ENCODE data around the gene CFAP119.
A peak's percentile ranks its signal among the peaks of the same experiment; 100 is the strongest.
"Not testable (repeated sequence)": the region's sequence is repeated elsewhere in the genome, so short reads cannot be mapped to it uniquely, and the experiment has no call there.

The CFAP119 gene

GRCh38 chr16:30761928-30762902, at the start of gene CFAP119, which contains the start of gene RNF40:
Gene CFAP119, minus strand, starts transcription at chr16:30762062. Its CDS starts 314 bp downstream, at chr16:30761748.
Gene RNF40, plus strand, starts transcription at chr16:30762322. Its CDS starts 224 bp downstream, at chr16:30762546.
- Histone ChIP-seq H3K27me3 (replicated peaks; ENCODE audit: control insufficient read depth, insufficient read depth, low read length) (no peaks in the 10 kb centered on the region), H3K36me3 (ENCODE audit: control insufficient read depth, insufficient read depth, low read length, severe bottlenecking) (peaks cover 50% of the 10 kb centered on the region), H3K4me3 (ENCODE audit: low read length) (peak within 1 kb of the TSS; percentile 96), H3K4me1 (ENCODE audit: control insufficient read depth, insufficient read depth, low read length) (peaks cover 20% of the 10 kb centered on the region), H3K9ac (ENCODE audit: low read length) (peak within 1 kb of the TSS; percentile 94), H3K9me3 (ENCODE audit: control insufficient read depth, low read length) (no peaks in the 10 kb centered on the region)
- DNase-seq (ENCODE audit: low read depth) = peak; percentile 99

GRCh38 chr16:30809675-30810074, 47.8 kb upstream of the CFAP119 start:
- not testable (repeated sequence) for H3K9ac ChIP-seq (ENCODE audit: low read length); H3K27me3 ChIP-seq (replicated peaks; ENCODE audit: control insufficient read depth, insufficient read depth, low read length); DNase-seq (ENCODE audit: low read depth); H3K9me3 ChIP-seq (ENCODE audit: control insufficient read depth, low read length); H3K4me3 ChIP-seq (ENCODE audit: low read length); H3K36me3 ChIP-seq (ENCODE audit: control insufficient read depth, insufficient read depth, low read length, severe bottlenecking)
- H3K4me1 ChIP-seq (ENCODE audit: control insufficient read depth, insufficient read depth, low read length) = peaks cover 22% of the 10 kb centered on the region

DNA sequence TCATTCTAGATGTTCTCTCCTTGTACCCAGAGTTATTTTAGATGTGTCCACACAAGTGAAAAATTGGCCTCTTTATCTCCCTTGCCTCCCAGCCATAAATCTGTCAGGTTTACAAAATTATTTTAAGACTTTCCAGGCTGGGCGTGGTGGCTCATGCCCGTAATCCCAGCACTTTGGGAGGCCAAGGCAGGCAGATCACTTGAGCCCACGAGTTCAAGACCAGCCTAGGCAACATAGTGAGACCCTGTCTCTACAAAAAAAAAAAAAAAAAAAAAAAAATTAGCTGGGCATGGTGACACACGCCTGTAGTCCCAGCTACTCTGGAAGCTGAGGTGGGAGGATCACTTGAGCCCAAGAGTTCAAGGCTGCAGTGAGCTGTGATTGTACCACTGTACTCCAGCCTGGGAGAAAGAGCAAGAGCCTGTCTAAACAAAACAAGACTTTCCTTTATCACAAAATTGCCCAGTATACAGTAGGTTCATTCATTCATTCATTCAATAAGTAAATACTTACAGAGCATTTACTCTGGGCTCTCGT, 47.1 kb upstream of the CFAP119 start:
- not testable (repeated sequence) for DNase-seq (ENCODE audit: low read depth); H3K9me3 ChIP-seq (ENCODE audit: control insufficient read depth, low read length); H3K4me3 ChIP-seq (ENCODE audit: low read length); H3K27me3 ChIP-seq (replicated peaks; ENCODE audit: control insufficient read depth, insufficient read depth, low read length); H3K36me3 ChIP-seq (ENCODE audit: control insufficient read depth, insufficient read depth, low read length, severe bottlenecking); H3K9ac ChIP-seq (ENCODE audit: low read length)
- H3K4me1 ChIP-seq (ENCODE audit: control insufficient read depth, insufficient read depth, low read length) = peaks cover 20% of the 10 kb centered on the region

DNA sequence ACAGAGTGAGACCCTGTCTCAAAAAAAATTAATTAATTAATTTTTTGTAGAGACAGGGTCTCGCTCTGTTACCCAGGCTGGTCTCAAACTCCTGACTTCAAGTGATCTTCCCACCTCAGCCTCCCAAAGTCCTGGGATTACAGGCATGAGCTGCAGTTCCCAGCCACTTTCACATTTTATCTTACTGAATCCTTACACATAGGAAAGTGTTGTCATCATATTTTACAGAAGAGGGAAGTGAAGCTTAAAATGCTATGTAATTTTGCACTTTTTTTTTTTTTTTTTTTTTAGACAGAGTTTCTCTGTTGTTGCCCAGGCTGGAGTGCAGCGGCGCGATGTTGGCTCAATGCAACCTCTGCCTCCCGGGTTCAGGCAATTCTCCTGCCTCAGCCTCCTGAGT, 46.3 kb upstream of the CFAP119 start:
- no peak for DNase-seq (ENCODE audit: low read depth)
- H3K27me3 ChIP-seq (replicated peaks; ENCODE audit: control insufficient read depth, insufficient read depth, low read length) = no peaks in the 10 kb centered on the region
- peaks cover 15% of the 10 kb centered on the region for H3K4me1 ChIP-seq (ENCODE audit: control insufficient read depth, insufficient read depth, low read length)
- H3K9ac ChIP-seq (ENCODE audit: low read length) = no peak overlapping the region
- no peaks in the 10 kb centered on the region for H3K36me3 ChIP-seq (ENCODE audit: control insufficient read depth, insufficient read depth, low read length, severe bottlenecking)
- no peak overlapping the region for H3K4me3 ChIP-seq (ENCODE audit: low read length)
- H3K9me3 ChIP-seq (ENCODE audit: control insufficient read depth, low read length) = no peaks in the 10 kb centered on the region

GRCh38 chr16:30805370-30806169, 43.7 kb upstream of the CFAP119 start:
- Histone ChIP-seq H3K9me3 (ENCODE audit: control insufficient read depth, low read length) (no peaks in the 10 kb centered on the region), H3K9ac (ENCODE audit: low read length) (peak overlapping the region; percentile 93), H3K4me3 (ENCODE audit: low read length) (peak overlapping the region; percentile 85), H3K36me3 (ENCODE audit: control insufficient read depth, insufficient read depth, low read length, severe bottlenecking) (no peaks in the 10 kb centered on the region), H3K27me3 (replicated peaks; ENCODE audit: control insufficient read depth, insufficient read depth, low read length) (no peaks in the 10 kb centered on the region), H3K4me1 (ENCODE audit: control insufficient read depth, insufficient read depth, low read length) (peaks cover 11% of the 10 kb centered on the region)
- peak; percentile 93 for DNase-seq (ENCODE audit: low read depth)

DNA sequence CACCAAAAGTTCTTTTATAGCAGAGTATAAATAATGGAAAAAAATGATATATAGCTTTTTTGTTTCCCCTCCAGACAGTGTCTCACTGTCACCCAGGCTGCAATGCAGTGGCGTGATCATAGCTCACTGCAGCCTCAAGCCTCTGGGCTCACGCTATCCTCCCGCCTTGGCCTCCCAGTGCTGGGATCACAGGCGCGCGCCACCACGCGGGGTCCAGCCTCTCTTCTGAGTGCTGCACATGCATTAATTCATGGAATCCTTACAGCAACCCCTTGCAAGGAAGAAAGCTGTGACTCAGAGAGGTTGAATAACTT, 43.2 kb upstream of the CFAP119 start:
- Histone ChIP-seq H3K9ac (ENCODE audit: low read length) (peak overlapping the region; percentile 93), H3K27me3 (replicated peaks; ENCODE audit: control insufficient read depth, insufficient read depth, low read length) (no peaks in the 10 kb centered on the region), H3K9me3 (ENCODE audit: control insufficient read depth, low read length) (no peaks in the 10 kb centered on the region), H3K36me3 (ENCODE audit: control insufficient read depth, insufficient read depth, low read length, severe bottlenecking) (no peaks in the 10 kb centered on the region), H3K4me1 (ENCODE audit: control insufficient read depth, insufficient read depth, low read length) (peaks cover 11% of the 10 kb centered on the region), H3K4me3 (ENCODE audit: low read length) (peak overlapping the region; percentile 85)
- DNase-seq (ENCODE audit: low read depth) = no peak

DNA sequence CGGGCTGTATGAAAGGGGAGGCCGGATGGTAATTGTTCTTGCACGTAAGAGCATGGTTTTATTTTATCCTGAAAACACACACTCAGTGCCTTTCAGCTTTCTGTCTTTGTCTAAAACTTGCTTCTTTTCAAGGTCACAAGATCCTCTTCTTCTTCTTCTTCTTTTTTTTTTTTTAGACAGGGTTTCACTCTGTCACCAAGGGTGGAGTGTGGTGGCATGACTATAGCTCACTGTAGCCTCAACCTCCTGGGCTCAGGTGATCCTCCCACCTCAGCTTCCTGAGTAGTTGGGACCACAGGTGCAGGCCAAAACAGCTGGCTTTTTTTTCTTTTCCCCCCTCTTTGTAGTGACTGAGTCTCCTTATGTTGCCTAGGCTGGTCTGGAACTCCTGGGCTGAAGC, 41.1 kb upstream of the CFAP119 start:
- Histone ChIP-seq H3K9me3 (ENCODE audit: control insufficient read depth, low read length) (no peaks in the 10 kb centered on the region), H3K4me3 (ENCODE audit: low read length) (no peak overlapping the region), H3K9ac (ENCODE audit: low read length) (no peak overlapping the region), H3K36me3 (ENCODE audit: control insufficient read depth, insufficient read depth, low read length, severe bottlenecking) (no peaks in the 10 kb centered on the region), H3K27me3 (replicated peaks; ENCODE audit: control insufficient read depth, insufficient read depth, low read length) (no peaks in the 10 kb centered on the region), H3K4me1 (ENCODE audit: control insufficient read depth, insufficient read depth, low read length) (peaks cover 11% of the 10 kb centered on the region)
- no peak for DNase-seq (ENCODE audit: low read depth)

- H3K36me3 ChIP-seq (ENCODE audit: control insufficient read depth, insufficient read depth, low read length, severe bottlenecking) = no peaks in the 10 kb centered on the region
- H3K4me3 ChIP-seq (ENCODE audit: low read length) = no peak overlapping the region
- no peak for DNase-seq (ENCODE audit: low read depth)
- H3K9me3 ChIP-seq (ENCODE audit: control insufficient read depth, low read length) = no peaks in the 10 kb centered on the region
- no peak overlapping the region for H3K9ac ChIP-seq (ENCODE audit: low read length)
- no peaks in the 10 kb centered on the region for H3K27me3 ChIP-seq (replicated peaks; ENCODE audit: control insufficient read depth, insufficient read depth, low read length)
- H3K4me1 ChIP-seq (ENCODE audit: control insufficient read depth, insufficient read depth, low read length) = peaks cover 3% of the 10 kb centered on the region
Observed at GRCh38 chr16:30797670-30798309, 35.9 kb upstream of the CFAP119 start.

DNA sequence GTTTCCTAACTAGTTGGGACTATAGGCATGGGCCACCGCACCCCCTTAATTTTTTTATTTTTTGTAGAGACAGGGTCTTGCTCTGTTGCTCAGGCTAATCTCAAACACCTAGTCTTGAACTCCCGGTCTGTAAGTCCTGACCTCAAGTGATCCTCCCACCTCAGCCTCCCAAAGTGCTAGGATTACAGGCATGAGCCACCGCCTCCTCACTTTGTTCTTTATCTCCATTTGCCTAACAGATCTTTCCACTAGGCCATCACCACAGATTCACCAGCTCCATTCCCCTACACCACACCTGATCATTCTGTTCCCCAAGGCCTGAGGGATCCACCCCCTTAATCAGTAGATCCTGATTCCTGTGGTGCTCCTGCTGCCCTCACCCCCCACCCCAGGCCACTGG, 32.8 kb upstream of the CFAP119 start:
- Histone ChIP-seq H3K36me3 (ENCODE audit: control insufficient read depth, insufficient read depth, low read length, severe bottlenecking) (no peaks in the 10 kb centered on the region), H3K9me3 (ENCODE audit: control insufficient read depth, low read length) (no peaks in the 10 kb centered on the region), H3K4me1 (ENCODE audit: control insufficient read depth, insufficient read depth, low read length) (peaks cover 3% of the 10 kb centered on the region), H3K27me3 (replicated peaks; ENCODE audit: control insufficient read depth, insufficient read depth, low read length) (no peaks in the 10 kb centered on the region), H3K4me3 (ENCODE audit: low read length) (no peak overlapping the region), H3K9ac (ENCODE audit: low read length) (no peak overlapping the region)
- no peak for DNase-seq (ENCODE audit: low read depth)

DNA sequence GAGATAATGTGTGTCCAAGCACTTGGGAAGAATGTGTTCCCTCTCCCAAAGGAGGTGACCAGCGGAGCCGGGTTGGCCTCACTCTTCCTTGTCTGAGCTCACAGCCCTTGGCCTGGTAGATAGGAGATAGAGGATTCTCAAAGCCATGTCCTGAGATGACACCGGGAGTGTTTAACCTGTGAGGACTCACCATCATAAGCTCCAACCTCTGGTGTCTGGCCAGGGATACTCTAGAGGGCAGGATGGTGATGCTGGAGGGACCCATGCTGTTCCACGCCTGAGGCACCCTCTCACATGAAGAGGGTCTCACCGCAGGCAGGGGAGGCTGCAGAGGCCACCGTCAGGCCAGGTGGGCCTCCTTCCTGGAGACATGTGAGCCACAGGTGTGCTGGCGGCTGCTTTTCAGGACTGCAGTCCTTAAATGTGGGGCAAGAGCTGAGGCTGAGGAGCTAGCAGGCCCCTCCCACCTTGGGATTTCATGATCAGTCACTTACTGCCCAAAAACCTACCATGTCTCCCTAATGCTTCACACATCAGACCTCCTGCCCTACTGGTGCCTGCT, 31.7 kb upstream of the CFAP119 start:
- Histone ChIP-seq H3K27me3 (replicated peaks; ENCODE audit: control insufficient read depth, insufficient read depth, low read length) (no peaks in the 10 kb centered on the region), H3K4me3 (ENCODE audit: low read length) (no peak overlapping the region), H3K4me1 (ENCODE audit: control insufficient read depth, insufficient read depth, low read length) (peaks cover 3% of the 10 kb centered on the region), H3K9me3 (ENCODE audit: control insufficient read depth, low read length) (no peaks in the 10 kb centered on the region), H3K36me3 (ENCODE audit: control insufficient read depth, insufficient read depth, low read length, severe bottlenecking) (no peaks in the 10 kb centered on the region), H3K9ac (ENCODE audit: low read length) (no peak overlapping the region)
- no peak for DNase-seq (ENCODE audit: low read depth)

All from adipocyte (in vitro differentiated cells).